ENCODE measurements around the gene TMEM256. TPM values are rescaled to one million over a fixed set of nuclear protein-coding genes. Genes with fewer than 3 reads are reported as not detected.
A peak's percentile ranks its signal among the peaks of the same experiment; 100 is the strongest.

The TMEM256 gene
- total RNA-seq, 1 donor from 2014 or later, result 71.6 TPM

DNA sequence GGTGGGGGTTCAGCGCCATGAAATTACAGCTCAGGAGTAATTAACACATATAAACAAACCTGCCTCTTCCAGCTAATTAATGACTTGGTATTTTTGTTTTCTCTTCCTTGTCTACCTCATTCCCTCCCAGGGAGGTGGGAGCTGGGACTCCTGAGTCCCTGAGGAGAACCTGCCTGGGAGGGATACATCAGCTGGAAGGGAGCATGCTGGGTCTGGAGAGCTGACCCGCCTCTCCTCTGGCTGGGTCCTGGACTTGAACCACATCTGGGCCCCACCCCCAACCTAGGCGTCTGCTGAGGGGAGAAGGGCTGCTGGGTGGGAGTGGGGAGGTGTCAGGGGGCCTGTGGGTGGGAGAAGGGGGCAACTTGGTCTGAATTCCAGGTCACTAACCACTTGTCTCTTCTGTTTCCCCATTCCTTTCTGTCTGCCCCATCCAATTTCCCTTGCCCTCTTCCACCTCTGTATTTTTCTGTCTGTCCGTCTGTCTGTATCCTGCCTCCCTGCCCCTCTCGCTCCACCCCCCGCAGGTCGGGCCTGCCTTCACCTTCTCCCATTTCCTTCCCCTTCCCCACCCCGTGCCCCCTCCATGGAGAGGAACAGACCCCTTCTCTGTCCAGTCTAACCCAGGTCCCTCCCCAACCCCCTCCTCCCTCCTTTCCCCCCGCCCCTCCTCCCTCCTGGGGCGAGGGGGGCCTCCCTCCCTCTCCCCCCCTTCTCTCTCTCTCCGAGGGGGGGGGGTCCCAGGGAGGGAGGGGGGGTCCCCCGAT, 3.8 kb upstream of the TMEM256 start, which contains the start of gene NLGN2:
NLGN2 (plus strand) TSS at position 361 of the 767 bp plus-strand sequence. CDS start 411 bp downstream, outside the sequence.
- Mint-ChIP-seq H3K4me1 (peaks cover 40% of the 10 kb centered on the region), H3K4me3 (peak within 1 kb of the TSS; percentile 74), H3K9me3 (no peaks in the 10 kb centered on the region), H3K27ac (ENCODE audit: unreplicated experiment) (peak within 1 kb of the TSS; percentile 67), H3K27me3 (ENCODE audit: low read depth) (no peaks in the 10 kb centered on the region), H3K36me3 (ENCODE audit: low read depth) (peaks cover 14% of the 10 kb centered on the region)
- TF ChIP-seq CTCF (conservative IDR thresholded peaks at IDR 0.05), result no peak
- DNase-seq (ENCODE audit: low read depth, low spot score), result no peak

GRCh38 chr17:7407082-7407481, 3.2 kb upstream of the TMEM256 start:
- no peak for TF ChIP-seq CTCF (conservative IDR thresholded peaks at IDR 0.05)
- H3K9me3 Mint-ChIP-seq, result no peaks in the 10 kb centered on the region
- H3K27ac Mint-ChIP-seq (ENCODE audit: unreplicated experiment), result peak overlapping the region; percentile 67
- H3K4me1 Mint-ChIP-seq, result peaks cover 34% of the 10 kb centered on the region
- peak overlapping the region; percentile 74 for H3K4me3 Mint-ChIP-seq
- H3K36me3 Mint-ChIP-seq (ENCODE audit: low read depth), result peaks cover 14% of the 10 kb centered on the region
- DNase-seq (ENCODE audit: low read depth, low spot score), result no peak
- H3K27me3 Mint-ChIP-seq (ENCODE audit: low read depth), result no peaks in the 10 kb centered on the region

GRCh38 chr17:7406235-7406825, 2.4 kb upstream of the TMEM256 start:
- no peak for TF ChIP-seq CTCF (conservative IDR thresholded peaks at IDR 0.05)
- Mint-ChIP-seq H3K4me1 (peaks cover 38% of the 10 kb centered on the region), H3K4me3 (peak overlapping the region; percentile 94), H3K27ac (ENCODE audit: unreplicated experiment) (no peak overlapping the region), H3K9me3 (no peaks in the 10 kb centered on the region), H3K36me3 (ENCODE audit: low read depth) (peaks cover 17% of the 10 kb centered on the region), H3K27me3 (ENCODE audit: low read depth) (no peaks in the 10 kb centered on the region)
- DNase-seq (ENCODE audit: low read depth, low spot score), result no peak

DNA sequence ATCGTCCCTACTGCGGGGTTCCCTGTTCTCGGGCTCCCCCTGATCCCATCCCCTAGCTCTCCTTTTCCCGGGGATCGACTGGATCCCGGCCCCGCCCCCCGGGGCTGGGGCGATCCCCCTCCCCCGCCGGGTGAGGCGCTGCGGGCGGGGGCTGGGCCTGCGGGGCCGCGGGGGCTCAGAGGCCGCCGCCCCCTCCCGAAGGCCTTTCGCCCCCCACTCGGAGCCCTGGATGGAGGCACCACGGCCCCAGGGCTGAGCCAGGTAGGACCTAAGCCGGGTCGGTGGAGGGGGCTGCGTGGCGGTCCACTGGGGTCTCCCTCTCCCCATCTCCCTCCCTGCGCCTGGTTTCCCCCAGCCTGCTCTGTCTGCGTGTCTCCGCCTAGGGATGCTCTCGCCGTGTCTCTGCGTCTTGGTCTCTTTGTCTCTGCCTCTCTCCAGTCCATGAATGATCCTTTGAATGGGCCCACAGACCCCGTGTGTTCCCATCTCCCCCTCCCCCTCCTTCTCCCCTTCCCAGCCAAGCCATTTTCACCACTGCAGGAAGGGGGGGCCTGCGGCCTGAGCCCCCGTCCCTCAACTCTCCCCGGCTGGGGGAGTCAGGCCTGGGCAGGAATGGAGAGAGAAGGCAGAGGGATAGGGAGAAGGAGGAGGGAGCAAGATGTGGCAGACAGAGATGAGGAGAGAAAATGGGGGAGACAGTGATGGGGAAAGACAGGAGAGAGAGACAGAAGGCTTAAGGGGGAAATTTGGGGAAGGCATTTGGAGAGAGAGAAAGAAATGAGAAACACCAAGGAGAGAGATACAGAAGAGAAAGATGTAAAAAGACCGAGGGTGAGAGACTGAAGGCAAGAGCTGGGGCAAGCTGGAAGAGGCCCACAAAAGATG, 1.7 kb upstream of the TMEM256 start:
- Mint-ChIP-seq H3K9me3 (no peaks in the 10 kb centered on the region), H3K4me3 (peak overlapping the region; percentile 94), H3K27ac (ENCODE audit: unreplicated experiment) (peak overlapping the region; percentile 96), H3K4me1 (peaks cover 38% of the 10 kb centered on the region), H3K27me3 (ENCODE audit: low read depth) (no peaks in the 10 kb centered on the region), H3K36me3 (ENCODE audit: low read depth) (peaks cover 17% of the 10 kb centered on the region)
- TF ChIP-seq CTCF (conservative IDR thresholded peaks at IDR 0.05), result no peak
- peak; percentile 16 for DNase-seq (ENCODE audit: low read depth, low spot score)

- H3K27ac Mint-ChIP-seq (ENCODE audit: unreplicated experiment), result peak overlapping the region; percentile 91
- no peaks in the 10 kb centered on the region for H3K9me3 Mint-ChIP-seq
- H3K27me3 Mint-ChIP-seq (ENCODE audit: low read depth), result no peaks in the 10 kb centered on the region
- peaks cover 11% of the 10 kb centered on the region for H3K36me3 Mint-ChIP-seq (ENCODE audit: low read depth)
- peak; percentile 12 for TF ChIP-seq CTCF (conservative IDR thresholded peaks at IDR 0.05)
- peak overlapping the region; percentile 97 for H3K4me3 Mint-ChIP-seq
- no peak for DNase-seq (ENCODE audit: low read depth, low spot score)
- peaks cover 39% of the 10 kb centered on the region for H3K4me1 Mint-ChIP-seq
Measured at GRCh38 chr17:7404737-7405349, 946 bp upstream of the TMEM256 start.

Data from neural crest cell (in vitro differentiated cells).